ENCODE results near the gene CAMK2N2. TPM values are rescaled to one million over a fixed set of nuclear protein-coding genes. Genes with fewer than 3 reads are reported as not detected.

Gene CAMK2N2
- total RNA-seq, 1 experiment from 2014 or later: 5.7 TPM

DNA sequence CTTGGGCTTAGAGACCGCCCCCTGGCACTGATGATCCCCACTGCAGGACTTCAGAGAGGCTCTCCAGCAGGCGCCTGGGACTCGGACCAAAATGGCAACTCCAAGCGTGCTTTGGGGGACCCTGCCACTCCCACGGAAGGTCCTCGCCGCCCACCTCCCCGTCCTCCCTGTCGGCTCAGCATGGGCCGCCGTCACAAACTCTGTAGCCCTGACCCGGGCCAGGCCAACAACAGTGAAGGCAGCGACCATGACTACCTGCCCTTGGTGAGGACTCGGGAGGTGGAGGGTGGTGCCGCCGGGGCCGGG is 20.3 kb downstream of the CAMK2N2 start:
- DNase-seq (ENCODE audit: low read depth, low spot score): no peak
- Histone ChIP-seq H3K36me3 (ENCODE audit: control insufficient read depth, insufficient read depth, low read length) (peaks cover 2% of the 10 kb centered on the region; the same call in 1 of the 2 replicates), H3K27ac (ENCODE audit: low read length) (no peak overlapping the region), H3K4me1 (ENCODE audit: control insufficient read depth, insufficient read depth, low read length) (peaks cover 6% of the 10 kb centered on the region), H3K4me3 (ENCODE audit: low read depth in 2 of 2, low read length in 2 of 2) (no peak overlapping the region), H3K9me3 (ENCODE audit: control insufficient read depth, insufficient read depth, low read depth, low read length) (no peaks in the 10 kb centered on the region), H3K27me3 (ENCODE audit: control insufficient read depth, insufficient read depth, low read length) (no peaks in the 10 kb centered on the region)
- in situ Hi-C loops (cut with HindIII; ENCODE audit: low pct_unique_long_range_greater_than_20kb, low sequenced_read_pairs) (no loop called here), intact Hi-C loops (cut with micrococcal nuclease; ENCODE audit: unreplicated experiment) (loop anchor here (5.0 kb wide), 1 partner anchor 94 kb away; no protein-coding TSS in a partner anchor)
- POLR2A ChIA-PET: no interaction called here
- CTCF ChIA-PET: interaction anchor here (1.4 kb wide), 1 partner anchor 14 kb away, joined by 7 read pairs; no protein-coding TSS in a partner anchor
- ATAC-seq: peak; percentile 29
- TF ChIP-seq REST (IDR thresholded peaks at IDR 0.05; ENCODE audit: insufficient read depth in 1 of 2, low read depth in 2 of 2, low read length in 1 of 2) (0 out of 4 replicates have a peak, but pooled peaks of 1 of the 2 experiments have one; percentile 27), TCF7L2 (IDR thresholded peaks at IDR 0.05; ENCODE audit: low read depth, low read length) (no peak)
- BruUV-seq (replicated peaks): no TSS peak

DNA sequence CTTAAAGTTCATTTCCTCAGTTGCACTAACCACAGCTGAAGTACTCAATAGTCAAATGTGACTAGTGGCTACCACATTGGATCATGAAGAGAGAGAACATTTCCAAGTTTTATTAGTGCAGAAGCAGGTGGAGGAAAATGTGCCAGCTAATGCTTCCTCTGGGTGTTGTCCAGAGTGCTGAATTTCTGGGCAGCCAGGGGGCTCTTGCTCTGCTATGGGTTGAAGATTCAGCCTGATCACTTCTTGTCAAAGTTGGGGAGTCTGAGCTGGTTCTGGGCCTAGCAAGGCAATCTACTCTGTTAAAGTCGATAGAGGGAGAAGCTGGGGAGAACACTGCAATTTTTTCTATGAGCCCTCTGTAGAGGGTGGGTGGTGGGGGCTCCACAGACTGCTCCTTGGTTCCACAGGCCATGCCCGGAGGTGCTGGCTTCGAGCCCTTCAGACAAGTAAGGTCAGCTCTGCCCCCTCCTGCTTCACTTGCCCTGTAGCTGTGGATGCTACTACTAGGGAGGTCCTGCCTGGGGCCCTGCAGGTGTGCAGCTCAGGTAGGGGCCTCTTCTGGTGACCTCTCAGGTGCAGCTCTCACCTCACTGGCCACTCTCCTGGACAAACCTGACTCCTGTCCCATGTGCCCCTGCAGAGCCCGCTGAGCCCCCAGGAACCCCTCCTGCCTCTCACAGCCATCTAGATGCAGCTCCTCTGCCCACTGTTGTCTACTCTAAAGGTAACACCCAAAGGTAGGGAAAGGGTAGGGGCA is 20.8 kb downstream of the CAMK2N2 start:
- TF ChIP-seq SIN3A (IDR thresholded peaks at IDR 0.05; ENCODE audit: borderline replicate concordance, insufficient read depth, low read depth, low read length): no peak
- TF ChIP-seq POLR2AphosphoS5 (IDR thresholded peaks at IDR 0.05; ENCODE audit: low read depth, low read length): no peak; the same call in 1 of the 2 replicates
- peak; percentile 95 to 98 for TF ChIP-seq REST (IDR thresholded peaks at IDR 0.05; ENCODE audit: insufficient read depth in 1 of 2, low read depth in 2 of 2, low read length in 1 of 2)
- in situ Hi-C loops (cut with HindIII; ENCODE audit: low pct_unique_long_range_greater_than_20kb, low sequenced_read_pairs): no loop called here
- H3K27ac ChIP-seq (ENCODE audit: low read length): no peak overlapping the region
- no TSS peak for BruUV-seq (replicated peaks)
- no peaks in the 10 kb centered on the region for H3K9me3 ChIP-seq (ENCODE audit: control insufficient read depth, insufficient read depth, low read depth, low read length)
- POLR2A ChIA-PET: no interaction called here
- H3K4me3 ChIP-seq (ENCODE audit: low read depth in 2 of 2, low read length in 2 of 2): no peak overlapping the region
- CTCF ChIA-PET: interaction anchor here (1.4 kb wide), 1 partner anchor 13 kb away, joined by 7 read pairs; no protein-coding TSS in a partner anchor
- no peak for DNase-seq (ENCODE audit: low read depth, low spot score)
- ATAC-seq: 0 out of 2 replicates have a peak, but pooled peaks have one; percentile 7
- no peaks in the 10 kb centered on the region for H3K27me3 ChIP-seq (ENCODE audit: control insufficient read depth, insufficient read depth, low read length)
- intact Hi-C loops (cut with micrococcal nuclease; ENCODE audit: unreplicated experiment): loop anchor here (5.0 kb wide), 1 partner anchor 93 kb away; no protein-coding TSS in a partner anchor
- H3K4me1 ChIP-seq (ENCODE audit: control insufficient read depth, insufficient read depth, low read length): peaks cover 6% of the 10 kb centered on the region
- peaks cover 2% of the 10 kb centered on the region; the same call in 1 of the 2 replicates for H3K36me3 ChIP-seq (ENCODE audit: control insufficient read depth, insufficient read depth, low read length)
